GM23338 (cell line): ENCODE measurements around the gene FBN2. TPM values are rescaled to one million over a fixed set of nuclear protein-coding genes. Genes with fewer than 3 reads are reported as not detected.

Experiments
- ATAC-seq: fragments of 200-7000 bp; cut with Tn5 transposase; 3 replicates; pipeline ENCODE4 v1.9.1; 2020
- DNase-seq: peaks from one replicate; pipeline ENCODE4 v3.0.0-alpha.2; 2015; ENCODE audit warnings: low spot score
- H2AFZ ChIP-seq: fragments of 200-600 bp; sonication (generic); 2 replicates; pipeline ENCODE4 v1.8.0; 2016; ENCODE audit warnings: antibody characterized with exemption, mild to moderate bottlenecking, moderate library complexity
- H3F3A ChIP-seq: fragments of 200-600 bp; sonication (generic); replicated peaks from 2 replicates; pipeline ENCODE4 v1.8.0; 2017; ENCODE audit warnings: antibody characterized with exemption, mixed run types, low read depth
- H3K27ac ChIP-seq: fragments of 200-600 bp; sonication (generic); 2 replicates; pipeline ENCODE4 v1.6.1; 2016; ENCODE audit warnings: low read depth
- H3K27me3 ChIP-seq: fragments of 200-600 bp; sonication (generic); 2 replicates; pipeline ENCODE4 v1.8.0; 2016; ENCODE audit warnings: mild to moderate bottlenecking, mixed run types, moderate library complexity; ENCODE audit not compliant: insufficient read depth
- H3K36me3 ChIP-seq: fragments of 200-600 bp; sonication (generic); 2 replicates; pipeline ENCODE4 v1.8.0; 2016; ENCODE audit warnings: mild to moderate bottlenecking; ENCODE audit not compliant: insufficient read depth
- H3K4me1 ChIP-seq: fragments of 200-600 bp; sonication (generic); 2 replicates; pipeline ENCODE4 v1.8.0; 2016; ENCODE audit warnings: mild to moderate bottlenecking, moderate library complexity; ENCODE audit not compliant: insufficient read depth
- H3K4me2 ChIP-seq: fragments of 200-600 bp; sonication (generic); 2 replicates; pipeline ENCODE4 v1.7.1; 2017; ENCODE audit warnings: mixed run types
- H3K4me3 ChIP-seq: fragments of 200-600 bp; sonication (generic); 2 replicates; pipeline ENCODE4 v1.6.1; 2016; ENCODE audit warnings: mixed run types
- H3K79me2 ChIP-seq: fragments of 200-600 bp; sonication (generic); replicated peaks from 2 replicates; pipeline ENCODE4 v1.8.0; 2017; ENCODE audit warnings: mild to moderate bottlenecking; ENCODE audit not compliant: insufficient read depth
- H3K9me2 ChIP-seq: fragments of 200-600 bp; sonication (generic); 2 replicates; pipeline ENCODE4 v1.8.0; 2017; ENCODE audit not compliant: insufficient read depth
- H4K20me1 ChIP-seq: fragments of 200-600 bp; sonication (generic); replicated peaks from 2 replicates; pipeline ENCODE4 v1.8.0; 2017; ENCODE audit warnings: mild to moderate bottlenecking; ENCODE audit not compliant: insufficient read depth
- H3K27ac Mint-ChIP-seq: 2 replicates; pipeline ENCODE4 v1.8.0; 2020; ENCODE audit warnings: inconsistent platforms, mild to moderate bottlenecking, moderate library complexity, mixed read lengths
- H3K27me3 Mint-ChIP-seq: 3 replicates; pipeline ENCODE4 v1.8.0; 2022; ENCODE audit warnings: low read depth, mild to moderate bottlenecking, moderate library complexity, mixed read lengths, inconsistent platforms; ENCODE audit not compliant: insufficient read depth, poor library complexity
- H3K36me3 Mint-ChIP-seq: 3 replicates; pipeline ENCODE4 v1.8.0; 2021; ENCODE audit warnings: low read depth, mild to moderate bottlenecking, inconsistent platforms, moderate library complexity, mixed read lengths
- H3K4me1 Mint-ChIP-seq: 3 replicates; pipeline ENCODE4 v1.8.0; 2020; ENCODE audit warnings: mild to moderate bottlenecking, inconsistent platforms, mixed read lengths
- H3K4me3 Mint-ChIP-seq: 3 replicates; pipeline ENCODE4 v1.8.0; 2021; ENCODE audit warnings: moderate library complexity, mild to moderate bottlenecking, inconsistent platforms, mixed read lengths
- H3K9me3 Mint-ChIP-seq: 3 replicates; pipeline ENCODE4 v1.8.0; 2020; ENCODE audit warnings: moderate library complexity, mild to moderate bottlenecking, inconsistent platforms, mixed read lengths
- CREB1 ChIP-seq: fragments of 250-450 bp; sonication (Bioruptor Pico); IDR thresholded peaks from 2 replicates; pipeline ENCODE4 v1.5.0; 2020; ENCODE audit warnings: low read depth, mild to moderate bottlenecking, moderate library complexity
- CTCF ChIP-seq, 2 experiments: fragments of 200-600 bp in 1 of 2; sonication (generic) in 1 of 2; conservative IDR thresholded peaks; 2 replicates each; pipeline versions ENCODE4 v1.5.1 to v1.6.1; 2016 to 2017; ENCODE audit warnings: antibody characterized with exemption in 2 of 2, low read depth in 2 of 2, mild to moderate bottlenecking in 2 of 2, moderate library complexity in 1 of 2
- ETS1 ChIP-seq: IDR thresholded peaks from 2 replicates; pipeline ENCODE4 v1.6.1; 2016; ENCODE audit warnings: antibody characterized with exemption
- EZH2 ChIP-seq: fragments of 200-600 bp; sonication (generic); IDR thresholded peaks from one replicate; pipeline ENCODE4 v1.8.0; 2017; ENCODE audit warnings: antibody characterized with exemption, mild to moderate bottlenecking, low read depth; ENCODE audit not compliant: unreplicated experiment
- EZH2phosphoT487 ChIP-seq: fragments of 200-600 bp; sonication (generic); IDR thresholded peaks from one replicate; pipeline ENCODE4 v1.8.1; 2018; ENCODE audit warnings: antibody characterized with exemption; ENCODE audit not compliant: unreplicated experiment
- JUNB ChIP-seq: IDR thresholded peaks from one replicate; pipeline ENCODE4 v1.6.1; 2016; ENCODE audit warnings: antibody characterized with exemption; ENCODE audit not compliant: unreplicated experiment
- NANOG ChIP-seq: IDR thresholded peaks from 2 replicates; pipeline ENCODE4 v1.6.1; 2016; ENCODE audit warnings: antibody characterized with exemption, borderline replicate concordance
- POLR2AphosphoS5 ChIP-seq: IDR thresholded peaks from 2 replicates; pipeline ENCODE4 v1.6.1; 2016; ENCODE audit warnings: antibody characterized with exemption, low read depth
- REST ChIP-seq: IDR thresholded peaks from one replicate; pipeline ENCODE4 v1.6.1; 2018; ENCODE audit warnings: antibody characterized with exemption; ENCODE audit not compliant: unreplicated experiment
- STAT1 ChIP-seq: IDR thresholded peaks from one replicate; pipeline ENCODE4 v1.6.1; 2016; ENCODE audit warnings: antibody characterized with exemption; ENCODE audit not compliant: unreplicated experiment
- ZNF114 ChIP-seq: fragments of 250-450 bp; sonication (Bioruptor Pico); IDR thresholded peaks from 2 replicates; pipeline ENCODE4 v1.5.0; 2020; ENCODE audit warnings: mild to moderate bottlenecking, moderate library complexity
- ZNF331 ChIP-seq: fragments of 250-450 bp; sonication (Bioruptor Pico); IDR thresholded peaks from 2 replicates; pipeline ENCODE4 v1.5.0; 2020; ENCODE audit warnings: low read depth, mild to moderate bottlenecking, moderate library complexity
- ZNF462 ChIP-seq: fragments of 250-450 bp; sonication (Bioruptor Pico); IDR thresholded peaks from 2 replicates; pipeline ENCODE4 v1.5.0; 2020; ENCODE audit warnings: mild to moderate bottlenecking, moderate library complexity
- polyA plus RNA-seq: library from polyadenylated mRNA; unstranded; fragments of >200 nt; fragmentation: Nextera tagmentation; extraction: Ambion mirVana; gene quantifications from 2 replicates; pipeline ENCODE4 v1.2.1, GENCODE V29; 2016
- total RNA-seq: library from RNA; depleted of rRNA; stranded (reverse); fragments of >200 nt; shearing (Covaris generic); gene quantifications from 2 replicates; pipeline ENCODE4 v1.2.3, GENCODE V29; 2014

FBN2 gene
- total and polyA plus RNA-seq, 2 experiments from 2014 or later, result 2.6 to 13.6 TPM

- Histone ChIP-seq H3K4me1 (no peaks in the 10 kb centered on the region), H4K20me1 (no peaks in the 10 kb centered on the region), H3K4me2 (no peak overlapping the region), H3F3A (no peaks in the 10 kb centered on the region), H3K36me3 (no peaks in the 10 kb centered on the region), H2AFZ (no peak overlapping the region), H3K4me3 (no peak overlapping the region), H3K27ac (no peak overlapping the region), H3K79me2 (no peaks in the 10 kb centered on the region), H3K27me3 (peaks cover 5% of the 10 kb centered on the region), H3K9me2 (no peaks in the 10 kb centered on the region)
- H3K9me3 Mint-ChIP-seq, result no peaks in the 10 kb centered on the region
- TF ChIP-seq ZNF462 (CRISPR knock-in tag) (no peak), EZH2 (no peak), POLR2AphosphoS5 (no peak), NANOG (no peak), ZNF114 (CRISPR knock-in tag) (no peak), STAT1 (no peak), REST (no peak), CREB1 (CRISPR knock-in tag) (no peak), JUNB (no peak), CTCF (conservative IDR thresholded peaks at IDR 0.05; ENCODE audit: low read depth in 2 of 2) (no peak), EZH2phosphoT487 (no peak), ETS1 (no peak), ZNF331 (no peak)
- no peaks in the 10 kb centered on the region for H3K27me3 Mint-ChIP-seq
- no peak overlapping the region for H3K4me3 Mint-ChIP-seq
- DNase-seq, result no peak
- H3K36me3 Mint-ChIP-seq, result no peaks in the 10 kb centered on the region
- H3K27ac Mint-ChIP-seq, result no peak overlapping the region
- no peak for ATAC-seq
- H3K4me1 Mint-ChIP-seq, result no peaks in the 10 kb centered on the region
These were observed 143.0 kb downstream of the FBN2 start for GRCh38 chr5:128395073-128395472.
